ENCODE measurements around the gene LIMA1.
"Not testable (repeated sequence)": the region's sequence is repeated elsewhere in the genome, so short reads cannot be mapped to it uniquely, and the experiment has no call there.

The LIMA1 gene

DNA sequence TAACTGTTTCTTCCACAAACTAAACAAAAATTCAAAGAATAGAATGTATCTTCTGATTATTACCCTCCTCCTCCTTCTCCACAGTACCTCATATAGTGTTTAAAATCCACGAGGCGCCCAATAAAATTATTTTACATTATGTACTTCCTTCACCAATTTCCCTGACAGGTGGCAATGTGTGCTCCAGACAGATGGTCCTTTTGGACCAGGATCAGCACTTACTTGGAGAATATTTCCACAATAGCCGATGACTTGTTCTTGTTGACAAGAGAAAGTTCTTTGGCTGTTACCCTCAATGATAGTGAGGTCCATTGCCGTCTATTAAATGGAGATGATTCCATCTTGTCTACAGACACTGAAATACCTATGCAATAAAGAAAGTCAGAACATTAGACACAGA is 34.9 kb downstream of the LIMA1 start:
- no peak for DNase-seq (ENCODE audit: low read depth in 1 of 2, low spot score in 1 of 2)

- not testable (repeated sequence) for DNase-seq (ENCODE audit: low read depth in 1 of 2, low spot score in 1 of 2)
Measured at GRCh38 chr12:50247665-50248064, 35.7 kb downstream of the LIMA1 start.

DNA sequence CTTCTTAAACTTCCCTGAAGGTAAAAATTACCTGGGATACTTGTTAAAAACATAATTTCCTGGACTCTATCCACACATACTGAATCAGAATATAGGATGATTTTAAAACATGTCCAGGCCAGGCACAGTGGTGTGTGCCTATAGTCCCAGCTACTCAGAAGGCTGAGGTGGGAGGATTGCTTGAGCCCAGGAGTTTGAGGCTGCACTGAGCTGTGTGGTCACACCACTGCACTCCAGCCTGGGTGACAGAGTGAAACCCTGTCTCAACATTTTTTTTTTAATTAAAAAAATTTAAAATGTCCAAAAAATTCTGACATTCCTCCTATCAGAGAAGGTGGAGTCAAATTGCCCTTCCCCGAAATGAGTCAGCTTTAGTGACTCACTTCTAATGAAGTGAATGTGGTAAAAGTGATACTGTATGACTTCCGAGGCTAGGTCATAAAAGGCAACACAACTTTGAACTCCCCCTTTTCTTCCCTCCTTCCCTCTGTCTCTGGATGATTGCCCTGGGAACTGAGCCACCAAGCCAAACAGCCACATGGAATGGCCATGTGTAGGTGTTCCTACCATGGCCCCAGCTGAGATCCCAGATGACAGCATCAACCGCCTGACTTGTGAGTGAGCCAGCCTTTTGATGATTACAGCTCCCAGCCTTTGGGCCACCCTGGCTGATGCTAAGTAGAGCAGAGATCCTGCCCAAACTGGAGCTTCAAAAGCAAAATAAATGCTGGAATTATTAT is 36.3 kb downstream of the LIMA1 start:
- no peak for DNase-seq (ENCODE audit: low read depth in 1 of 2, low spot score in 1 of 2)

GRCh38 chr12:50246197-50246865 is 37.0 kb downstream of the LIMA1 start:
- no peak for DNase-seq (ENCODE audit: low read depth in 1 of 2, low spot score in 1 of 2)

GRCh38 chr12:50243507-50243906 is 39.8 kb downstream of the LIMA1 start:
- DNase-seq (ENCODE audit: low read depth in 1 of 2, low spot score in 1 of 2): no peak

DNA sequence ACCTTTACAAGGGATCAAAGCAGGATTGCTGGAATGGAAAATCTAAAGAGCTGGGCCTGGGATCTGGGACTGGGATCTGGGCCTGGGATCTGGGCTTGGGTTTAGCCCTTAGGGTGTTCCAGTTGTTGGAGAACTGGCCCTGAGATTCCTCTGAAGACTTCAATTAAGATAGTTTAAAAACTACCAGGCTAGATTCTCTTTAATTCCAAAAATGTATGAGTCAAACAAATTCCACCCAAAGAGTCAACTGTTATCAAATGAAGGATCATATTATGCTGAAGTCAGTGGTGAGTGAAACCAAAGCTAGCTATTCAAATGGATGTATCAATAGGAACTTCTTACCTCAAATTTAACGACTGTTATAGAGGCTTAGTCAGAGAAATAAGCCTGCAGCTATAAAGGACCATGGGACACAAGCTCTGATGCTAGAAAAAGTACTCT is 40.5 kb downstream of the LIMA1 start:
- DNase-seq (ENCODE audit: low read depth in 1 of 2, low spot score in 1 of 2): no peak

DNA sequence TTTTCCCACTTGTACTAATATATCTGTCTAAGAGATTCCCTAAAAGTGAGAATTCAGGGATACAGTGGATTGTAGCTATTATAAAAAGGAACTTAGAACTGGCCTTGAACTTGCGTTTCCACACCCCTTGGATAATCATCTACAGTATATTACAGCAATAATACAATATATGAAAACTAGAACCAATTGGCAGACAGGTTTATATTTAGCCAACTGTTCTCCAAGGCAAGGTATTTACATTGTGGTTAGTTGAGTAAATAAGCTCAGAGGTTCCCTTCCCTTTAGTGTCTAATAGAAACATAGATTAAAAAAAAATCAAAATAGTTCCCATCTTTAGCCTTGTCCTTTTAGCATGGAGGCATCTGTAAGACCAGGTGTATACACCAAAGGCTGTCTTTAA is 42.1 kb downstream of the LIMA1 start:
- DNase-seq (ENCODE audit: low read depth in 1 of 2, low spot score in 1 of 2): no peak

GRCh38 chr12:50240792-50241114 is 42.6 kb downstream of the LIMA1 start:
- DNase-seq (ENCODE audit: low read depth in 1 of 2, low spot score in 1 of 2): no peak

- DNase-seq (ENCODE audit: low read depth in 1 of 2, low spot score in 1 of 2): no peak
Measured at GRCh38 chr12:50240096-50240791, 43.1 kb downstream of the LIMA1 start.

DNA sequence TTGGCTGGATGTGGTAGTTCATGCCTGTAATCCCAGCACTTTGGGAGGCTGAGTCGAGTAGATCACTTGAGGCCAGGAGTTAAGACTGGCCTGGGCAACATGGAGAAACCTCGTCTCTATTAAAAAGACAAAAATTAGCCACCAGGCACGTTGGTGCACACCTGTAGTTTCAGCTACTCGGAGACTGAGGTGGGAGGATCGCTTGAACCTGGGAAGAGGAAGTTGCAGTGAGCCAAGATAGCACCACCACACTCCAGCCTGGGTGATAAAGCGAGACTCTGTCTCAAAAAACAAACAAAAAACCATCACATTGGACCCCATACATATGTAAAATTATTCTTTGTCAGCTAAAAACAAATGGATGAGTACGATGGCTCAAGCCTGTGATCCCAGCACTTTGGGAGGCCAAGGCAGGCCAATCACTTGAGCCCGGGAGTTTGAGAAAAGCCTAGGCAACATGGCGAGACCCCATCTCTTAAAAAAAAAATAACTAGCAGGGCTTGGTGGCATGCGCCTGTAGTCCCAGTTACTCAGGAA is 43.9 kb downstream of the LIMA1 start:
- no peak for DNase-seq (ENCODE audit: low read depth in 1 of 2, low spot score in 1 of 2)

- DNase-seq (ENCODE audit: low read depth in 1 of 2, low spot score in 1 of 2): no peak
Measured at GRCh38 chr12:50234347-50234746, 49.0 kb downstream of the LIMA1 start.

- DNase-seq (ENCODE audit: low read depth in 1 of 2, low spot score in 1 of 2): no peak
Measured at GRCh38 chr12:50232771-50233209, 50.5 kb downstream of the LIMA1 start.

- no peak for DNase-seq (ENCODE audit: low read depth in 1 of 2, low spot score in 1 of 2)
Measured at GRCh38 chr12:50232206-50232605, 51.1 kb downstream of the LIMA1 start.

- no peak for DNase-seq (ENCODE audit: low read depth in 1 of 2, low spot score in 1 of 2)
Measured at GRCh38 chr12:50231346-50231745, 52.0 kb downstream of the LIMA1 start.

GRCh38 chr12:50230217-50230616 is 53.1 kb downstream of the LIMA1 start:
- no peak for DNase-seq (ENCODE audit: low read depth in 1 of 2, low spot score in 1 of 2)

DNA sequence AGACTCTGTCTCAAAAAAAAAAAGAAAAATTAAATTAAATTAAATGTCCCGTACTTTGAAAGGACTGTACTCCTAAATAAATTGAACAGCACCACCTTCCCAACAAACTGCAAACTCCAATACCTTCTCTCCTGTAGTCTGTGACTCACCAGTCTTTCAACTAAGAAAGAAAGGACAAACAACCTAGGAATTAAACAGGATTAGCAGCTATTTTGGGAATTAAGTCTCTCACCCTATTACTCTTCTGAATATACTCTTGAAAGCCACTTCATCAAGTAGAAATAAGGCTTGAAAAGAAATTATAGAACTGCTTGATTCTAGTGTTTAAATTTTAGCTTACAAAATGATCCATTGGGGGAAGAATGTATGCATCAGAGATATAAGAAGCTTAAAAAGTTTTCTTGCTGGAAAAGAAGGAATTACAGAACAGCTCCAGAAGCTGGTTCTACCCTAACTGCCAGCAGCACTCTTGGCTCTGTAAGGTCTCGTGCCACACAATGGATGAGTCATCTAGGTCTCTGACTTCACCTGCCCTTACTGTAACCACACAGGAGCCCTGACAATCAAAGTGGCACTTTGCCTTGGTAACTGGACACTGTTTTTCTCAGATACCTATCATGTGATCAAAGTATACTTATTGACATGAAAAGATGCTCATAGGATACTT is 59.2 kb downstream of the LIMA1 start:
- DNase-seq (ENCODE audit: low read depth in 1 of 2, low spot score in 1 of 2): no peak

GRCh38 chr12:50222275-50222783 is 61.0 kb downstream of the LIMA1 start:
- DNase-seq (ENCODE audit: low read depth in 1 of 2, low spot score in 1 of 2): no peak

DNA sequence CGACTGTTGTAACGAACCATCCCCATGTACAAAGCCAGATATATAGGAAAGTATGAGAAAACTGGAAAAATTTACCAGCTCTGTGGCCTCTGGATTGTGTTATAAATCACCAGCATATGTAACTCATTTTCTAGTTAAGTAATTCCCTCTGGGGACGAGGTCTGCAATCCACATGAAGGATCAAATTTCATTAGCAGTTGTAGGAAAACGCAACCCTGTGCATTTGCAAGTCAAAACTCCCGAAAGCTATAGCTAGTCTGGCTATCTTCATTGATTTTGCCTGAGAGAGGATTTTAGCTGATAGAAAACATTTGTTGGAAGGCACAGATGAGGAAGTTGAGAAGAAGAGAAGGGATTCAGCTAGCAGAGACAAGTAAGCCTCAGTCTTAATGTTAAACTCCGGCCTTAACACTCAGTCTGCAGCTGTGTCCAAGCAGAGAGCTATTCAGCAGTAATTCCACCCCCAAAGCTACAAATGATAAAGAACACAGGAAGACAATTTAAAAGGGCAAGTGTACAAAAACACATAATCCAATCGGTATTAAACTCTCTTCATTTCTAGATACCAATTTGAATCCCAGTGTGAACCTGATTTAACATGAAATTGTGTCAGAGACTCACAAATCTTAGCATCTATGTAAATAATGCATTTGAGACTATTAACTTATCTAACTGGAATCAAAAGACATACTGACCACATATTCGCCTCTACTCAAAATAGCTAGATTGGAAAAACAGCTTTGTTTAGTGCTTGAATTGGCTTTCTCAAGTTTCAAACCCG is 61.9 kb downstream of the LIMA1 start:
- no peak for DNase-seq (ENCODE audit: low read depth in 1 of 2, low spot score in 1 of 2)

DNA sequence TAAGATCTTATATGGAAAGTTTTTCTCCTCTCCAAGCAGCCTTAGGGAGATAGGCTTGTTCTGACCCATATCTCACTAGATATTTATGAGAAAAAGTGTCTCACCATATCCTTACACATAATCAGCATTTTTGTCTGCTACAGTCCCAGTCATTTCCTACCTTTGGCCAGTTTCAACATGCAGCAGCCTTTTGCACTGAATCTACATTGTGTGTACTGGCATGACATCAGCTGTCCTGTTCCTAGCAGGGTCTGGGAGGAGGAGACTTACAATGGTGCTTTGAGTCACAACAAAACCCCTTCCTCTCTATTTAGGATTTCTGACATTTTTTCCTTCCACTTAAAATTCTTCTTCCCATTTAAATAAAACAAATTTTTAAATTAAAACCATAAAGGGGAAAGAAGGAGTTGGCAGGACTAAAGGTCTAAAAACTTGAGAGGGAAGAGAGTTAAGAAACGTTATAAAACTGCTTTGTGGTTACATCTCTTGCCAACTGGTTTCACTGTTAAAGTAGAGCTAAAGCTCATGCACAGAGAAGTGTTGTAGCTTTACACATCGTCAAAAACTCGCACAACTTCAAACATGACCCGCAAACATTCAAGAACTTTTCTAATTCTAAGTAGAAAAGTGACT is 62.8 kb downstream of the LIMA1 start:
- DNase-seq (ENCODE audit: low read depth in 1 of 2, low spot score in 1 of 2): no peak

- DNase-seq (ENCODE audit: low read depth in 1 of 2, low spot score in 1 of 2): no peak
Measured at GRCh38 chr12:50219544-50219943, 63.8 kb downstream of the LIMA1 start.
